GM21367 (cell line): ENCODE measurements around the gene C2.
"Not testable (repeated sequence)": the region's sequence is repeated elsewhere in the genome, so short reads cannot be mapped to it uniquely, and the experiment has no call there.

Source experiments
- ATAC-seq: cut with Tn5 transposase; IDR thresholded peaks from one replicate; pipeline ENCODE4 v1.9.1; 2021; ENCODE audit not compliant: unreplicated experiment

Gene C2

GRCh38 chr6:31898383-31899011 lies 29.0 kb upstream of the C2 start:
- ATAC-seq, result no peak

- ATAC-seq, result no peak
These were observed 28.3 kb upstream of the C2 start for GRCh38 chr6:31899215-31899614.

- ATAC-seq, result no peak
These were observed 27.4 kb upstream of the C2 start for GRCh38 chr6:31899882-31900722.

GRCh38 chr6:31900917-31901414 lies 26.6 kb upstream of the C2 start:
- ATAC-seq, result no peak

GRCh38 chr6:31901415-31901952 lies 26.0 kb upstream of the C2 start:
- no peak for ATAC-seq

- no peak for ATAC-seq
These were observed 25.4 kb upstream of the C2 start, which contains the start of gene ZBTB12 for GRCh38 chr6:31901953-31902643. ZBTB12 (minus strand) TSS chr6:31902086; CDS start chr6:31901305, 781 bp downstream.

- ATAC-seq, result no peak
These were observed 23.6 kb upstream of the C2 start for GRCh38 chr6:31903957-31904356.

- ATAC-seq, result no peak
These were observed 22.5 kb upstream of the C2 start for GRCh38 chr6:31905041-31905440.

GRCh38 chr6:31906122-31906521 lies 21.4 kb upstream of the C2 start:
- ATAC-seq, result no peak

- ATAC-seq, result not testable (repeated sequence)
These were observed 20.8 kb upstream of the C2 start for GRCh38 chr6:31906727-31907126.

GRCh38 chr6:31907158-31907813 lies 20.2 kb upstream of the C2 start:
- no peak for ATAC-seq

- ATAC-seq, result not testable (repeated sequence)
These were observed 19.3 kb upstream of the C2 start for GRCh38 chr6:31908255-31908654.

- no peak for ATAC-seq
These were observed 18.7 kb upstream of the C2 start for GRCh38 chr6:31908791-31909190.

- not testable (repeated sequence) for ATAC-seq
These were observed 18.2 kb upstream of the C2 start for GRCh38 chr6:31909298-31909697.

- ATAC-seq, result no peak
These were observed 15.5 kb upstream of the C2 start for GRCh38 chr6:31911826-31912585.

- ATAC-seq, result no peak
These were observed 12.2 kb upstream of the C2 start for GRCh38 chr6:31915351-31915750.

- ATAC-seq, result no peak
These were observed 11.8 kb upstream of the C2 start for GRCh38 chr6:31915756-31916155.

GRCh38 chr6:31918069-31918720 lies 9.3 kb upstream of the C2 start:
- no peak for ATAC-seq

- ATAC-seq, result no peak
These were observed 7.8 kb upstream of the C2 start for GRCh38 chr6:31919624-31920303.
